NCI-H748 (cell line): ENCODE measurements around the gene TRIM44.
"Not testable (repeated sequence)": the region's sequence is repeated elsewhere in the genome, so short reads cannot be mapped to it uniquely, and the experiment has no call there.

Experiments
- DNase-seq: peaks from one replicate; lab custom pipeline; 2025; ENCODE audit not compliant: unreplicated experiment; lab: John Stamatoyannopoulos, UW

Gene TRIM44

DNA sequence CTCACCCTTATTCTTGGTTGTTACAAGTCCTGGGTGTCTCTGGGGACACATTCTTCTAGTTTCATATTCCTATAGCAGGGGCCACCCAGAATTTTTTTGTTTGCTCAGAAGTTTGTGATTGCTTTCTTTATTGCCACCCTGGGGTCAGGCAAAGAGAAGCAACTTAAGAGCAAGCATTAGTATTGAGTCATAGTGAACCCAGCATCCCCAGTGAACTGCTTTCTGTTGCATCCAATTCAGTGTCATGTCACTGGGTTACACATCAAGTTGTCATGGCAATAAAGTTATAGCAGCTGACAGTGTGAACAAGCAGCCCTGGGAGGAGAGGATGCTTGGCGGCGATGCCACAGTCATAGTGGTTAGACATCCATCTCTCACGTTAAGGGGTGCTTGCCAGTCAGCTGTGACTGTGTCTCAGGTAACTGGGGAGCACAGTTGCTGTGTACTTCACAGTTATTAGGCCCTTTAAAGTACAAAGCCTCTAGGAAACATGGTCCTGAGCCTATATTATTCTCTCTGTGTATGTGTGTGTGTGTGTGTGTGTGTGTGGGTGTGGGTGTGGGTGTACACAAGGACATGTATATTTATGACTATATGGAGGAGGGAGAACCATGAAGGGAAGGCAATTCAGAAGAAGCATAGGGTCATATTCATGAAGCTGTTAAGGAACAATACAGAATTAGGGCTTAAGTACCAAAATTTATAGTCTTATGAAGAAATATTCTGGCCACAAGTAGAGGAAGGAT lies 52.5 kb downstream of the TRIM44 start:
- peak; percentile 38 for DNase-seq

DNA sequence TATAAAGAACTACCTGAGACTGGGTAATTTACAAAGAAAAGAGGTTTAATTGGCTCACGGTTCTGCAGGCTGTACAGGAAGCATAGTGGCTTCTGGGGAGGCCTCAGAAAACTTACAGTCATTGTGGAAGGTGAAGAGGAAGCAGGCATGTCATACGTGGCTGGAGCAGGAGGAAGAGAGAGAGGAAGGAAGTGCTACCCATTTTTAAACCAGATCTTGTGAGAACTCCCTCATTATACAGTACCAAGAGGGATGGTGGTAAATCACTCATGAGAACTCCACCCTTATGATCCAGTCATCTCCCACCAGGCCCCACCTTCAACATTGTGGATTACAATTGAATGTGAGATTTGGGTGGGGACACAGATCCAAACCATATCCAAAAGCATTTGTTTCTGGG lies 53.1 kb downstream of the TRIM44 start:
- not testable (repeated sequence) for DNase-seq

DNA sequence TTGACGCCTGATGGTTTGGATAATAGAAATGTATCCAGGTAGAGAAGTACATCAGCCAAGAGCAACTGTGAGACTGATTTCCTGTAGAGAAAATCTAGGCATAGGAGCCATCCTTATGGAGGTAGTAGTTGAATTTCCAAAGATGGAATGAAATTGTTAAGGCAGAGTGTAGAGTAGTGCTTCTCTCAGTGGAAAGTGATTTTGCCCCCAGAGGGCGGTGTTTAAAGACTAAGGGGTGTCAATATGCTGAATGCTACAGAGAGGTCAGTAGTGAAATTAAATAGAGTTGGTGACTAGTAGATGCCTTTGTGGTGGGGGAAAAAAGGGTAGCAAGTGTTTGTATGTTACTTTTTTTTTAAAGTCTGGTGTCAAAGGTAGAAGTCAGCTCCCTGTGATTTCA lies 54.5 kb downstream of the TRIM44 start:
- peak; percentile 53 for DNase-seq

DNA sequence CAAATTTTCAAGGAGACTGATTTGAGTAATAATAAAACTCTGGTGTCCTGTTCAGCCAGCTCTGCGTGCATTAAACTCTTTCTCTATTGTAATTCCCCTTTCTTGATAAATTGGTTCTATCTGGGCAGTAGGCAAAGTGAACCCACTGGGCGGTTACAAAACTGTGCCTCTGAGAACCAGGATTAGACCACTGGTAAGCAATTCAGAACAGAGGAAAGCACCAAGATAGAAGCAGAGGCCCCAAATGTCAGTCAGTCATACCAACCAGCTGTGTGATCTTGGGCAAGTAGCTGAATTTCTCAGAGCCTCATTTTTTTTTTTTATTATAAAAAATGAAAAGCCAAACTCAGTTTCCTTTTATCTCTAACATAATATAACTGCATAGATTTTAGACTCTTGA lies 54.9 kb downstream of the TRIM44 start:
- DNase-seq: no peak

DNA sequence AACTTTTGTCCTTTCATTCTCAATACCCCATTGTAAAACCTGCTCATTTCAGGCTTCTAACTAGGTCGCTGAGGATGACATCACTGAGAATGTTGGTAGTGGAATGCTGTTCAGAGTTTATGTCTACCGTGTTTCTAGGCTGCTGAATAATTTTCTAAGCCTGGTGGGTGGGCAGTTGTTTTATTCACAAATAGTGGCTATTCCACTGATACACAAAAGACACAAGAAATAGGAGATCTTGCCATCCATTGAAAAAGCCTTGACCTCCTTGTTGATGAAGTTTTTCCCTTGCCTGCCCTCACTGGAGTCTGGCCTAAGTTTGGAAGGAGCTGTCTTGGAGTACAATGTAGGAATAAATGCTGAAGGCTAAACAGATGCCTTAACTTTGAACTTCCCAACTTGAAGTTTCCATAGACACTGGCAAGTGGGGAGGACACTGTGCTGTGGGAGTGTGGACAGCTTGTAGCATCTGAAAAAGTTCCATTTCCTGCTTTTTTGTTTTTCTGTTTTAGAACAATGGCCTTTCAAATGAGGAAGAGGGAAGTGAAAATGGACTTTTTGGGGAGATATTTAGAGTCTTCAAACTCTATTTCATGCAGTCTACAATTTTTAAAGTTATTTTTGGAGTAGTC lies 59.2 kb downstream of the TRIM44 start:
- no peak for DNase-seq

DNA sequence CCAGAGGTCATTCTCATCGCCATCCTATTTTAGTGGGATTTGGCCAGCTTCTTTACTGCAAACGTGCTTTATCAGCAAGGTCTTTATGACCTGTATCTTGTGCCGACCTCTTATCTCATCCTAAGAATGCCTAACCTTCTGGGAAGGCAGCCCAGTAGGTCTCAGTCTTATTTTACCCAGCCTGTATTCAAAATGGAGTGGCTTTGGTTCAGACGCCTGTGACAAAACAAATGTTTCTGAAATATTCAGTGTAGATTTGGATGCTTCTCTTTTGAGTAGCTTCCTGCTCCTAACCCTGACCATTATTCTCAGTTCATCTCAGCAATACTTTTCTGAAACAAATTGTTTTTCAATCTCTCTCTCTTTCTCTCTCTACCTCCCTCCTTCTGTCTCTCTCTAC lies 60.1 kb downstream of the TRIM44 start:
- no peak for DNase-seq

DNA sequence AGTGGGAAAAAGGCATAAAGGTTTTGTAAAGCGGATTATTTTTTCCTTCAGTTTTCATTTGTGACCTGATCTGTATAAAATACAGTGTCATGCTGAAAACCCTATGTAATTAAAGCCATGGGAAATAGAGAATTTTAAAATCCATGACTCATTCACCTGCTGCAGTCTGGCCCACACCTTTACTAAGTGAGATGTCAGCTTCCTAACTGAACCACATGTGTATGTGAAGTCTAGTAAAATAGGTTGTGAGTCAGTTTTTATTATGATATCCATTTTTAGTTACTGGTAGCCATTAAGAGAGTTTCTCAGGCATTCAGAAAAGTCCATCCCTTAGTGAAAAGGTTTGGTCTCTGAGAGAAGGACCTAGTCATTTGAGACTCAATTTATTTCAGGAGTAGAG lies 60.9 kb downstream of the TRIM44 start:
- no peak for DNase-seq

DNA sequence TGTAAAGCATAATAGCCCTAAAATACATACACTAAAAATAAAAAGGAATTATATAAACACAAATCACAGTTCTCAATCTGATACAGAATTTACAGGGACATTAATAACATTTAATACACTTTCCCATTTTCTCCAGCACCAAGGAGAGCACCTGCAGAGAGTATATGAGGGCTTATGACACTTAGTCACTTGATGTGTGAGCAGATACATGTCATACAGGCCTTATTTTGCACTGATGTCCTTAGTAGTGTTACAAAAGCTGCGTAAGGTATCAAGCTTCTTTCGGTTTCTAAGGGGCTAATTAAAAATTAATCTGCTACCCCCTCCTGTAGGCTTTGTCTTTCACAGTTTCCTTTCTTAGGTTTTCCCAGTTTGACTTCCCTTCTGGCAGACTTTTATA lies 61.3 kb downstream of the TRIM44 start:
- no peak for DNase-seq

DNA sequence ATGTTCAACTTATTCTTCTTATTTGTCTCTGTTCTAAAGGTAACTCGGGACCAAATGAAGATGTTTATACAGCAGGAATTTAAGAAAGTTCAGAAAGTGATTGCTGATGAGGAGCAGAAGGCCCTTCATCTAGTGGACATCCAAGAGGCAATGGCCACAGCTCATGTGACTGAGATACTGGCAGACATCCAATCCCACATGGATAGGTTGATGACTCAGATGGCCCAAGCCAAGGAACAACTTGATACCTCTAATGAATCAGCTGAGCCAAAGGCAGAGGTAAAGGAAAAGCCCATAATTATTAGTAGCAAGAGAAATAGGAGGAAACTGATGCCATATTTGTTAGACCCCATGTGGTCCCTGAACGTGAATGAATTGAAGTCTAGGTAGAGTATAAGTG lies 63.3 kb downstream of the TRIM44 start:
- no peak for DNase-seq

DNA sequence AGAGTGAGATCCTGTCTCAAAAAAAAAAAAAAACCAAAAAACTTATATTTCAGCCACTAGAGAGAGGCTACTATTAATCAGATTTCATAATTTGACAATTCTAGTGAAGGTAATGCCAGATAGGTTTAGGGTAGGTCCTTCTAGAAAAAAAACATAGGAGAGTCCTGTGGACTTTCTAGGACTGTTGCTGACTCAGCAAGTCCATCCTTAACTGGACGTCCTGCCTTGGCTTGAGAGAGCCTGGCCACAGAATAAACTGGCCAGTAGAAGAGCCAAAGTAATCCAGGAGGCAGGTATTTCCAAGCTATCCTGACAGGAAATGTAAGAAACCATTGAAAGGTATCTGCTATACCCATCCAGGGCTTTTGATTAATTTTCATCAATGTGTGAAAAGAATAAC lies 64.6 kb downstream of the TRIM44 start:
- no peak for DNase-seq

DNA sequence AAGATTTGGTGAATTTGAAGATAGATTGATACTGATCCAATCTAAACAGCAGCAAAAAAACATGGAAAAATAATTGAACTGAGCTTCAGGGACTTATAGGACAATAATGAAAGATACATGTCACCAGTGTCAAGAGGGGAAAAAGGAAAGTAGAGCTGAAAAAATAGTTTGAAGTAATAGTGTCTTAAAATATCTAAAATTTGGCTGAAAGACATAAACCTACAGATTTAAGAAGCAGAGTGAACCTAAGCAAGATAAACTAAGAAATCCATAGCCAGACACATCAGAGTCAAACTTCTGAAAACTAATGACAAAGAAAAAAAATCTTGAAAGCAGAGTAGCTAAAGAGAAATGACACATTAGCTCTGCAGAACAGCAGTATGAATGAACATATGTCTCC lies 67.7 kb downstream of the TRIM44 start:
- no peak for DNase-seq

DNA sequence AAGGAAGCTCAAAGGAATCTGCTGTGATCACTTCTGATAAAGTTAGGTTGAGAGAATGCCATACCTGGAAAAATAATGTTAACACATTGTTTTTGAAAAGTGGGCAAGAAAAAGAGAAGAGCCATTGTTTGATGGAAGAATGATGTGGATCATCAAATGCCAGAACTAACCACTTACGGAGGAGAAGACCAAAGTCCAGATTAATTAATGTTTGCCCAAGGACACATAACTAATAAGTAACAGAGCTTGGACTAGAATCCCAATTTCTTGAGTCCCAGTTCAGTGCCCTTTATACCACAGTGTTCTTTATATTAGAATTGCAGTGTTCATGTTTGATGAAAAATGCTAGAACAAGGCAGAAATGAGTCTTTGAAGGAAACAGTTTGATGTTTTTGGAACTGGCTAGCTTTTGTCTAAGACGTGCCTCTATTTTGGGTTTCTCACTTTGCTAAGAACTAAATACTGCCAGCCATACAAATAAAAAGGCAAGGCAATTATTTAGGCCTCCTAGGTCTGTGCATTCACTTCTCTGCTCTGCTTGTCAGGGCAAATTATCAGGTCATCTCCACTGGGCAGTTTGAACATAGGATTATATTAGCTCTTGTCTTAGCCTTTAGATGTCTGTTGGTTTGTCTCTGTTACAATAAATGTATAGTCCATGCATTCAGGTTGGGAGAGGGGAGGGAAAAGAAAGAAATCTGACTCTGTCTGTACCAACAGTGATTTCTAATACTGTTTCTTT lies 72.3 kb downstream of the TRIM44 start:
- DNase-seq: peak; percentile 53

DNA sequence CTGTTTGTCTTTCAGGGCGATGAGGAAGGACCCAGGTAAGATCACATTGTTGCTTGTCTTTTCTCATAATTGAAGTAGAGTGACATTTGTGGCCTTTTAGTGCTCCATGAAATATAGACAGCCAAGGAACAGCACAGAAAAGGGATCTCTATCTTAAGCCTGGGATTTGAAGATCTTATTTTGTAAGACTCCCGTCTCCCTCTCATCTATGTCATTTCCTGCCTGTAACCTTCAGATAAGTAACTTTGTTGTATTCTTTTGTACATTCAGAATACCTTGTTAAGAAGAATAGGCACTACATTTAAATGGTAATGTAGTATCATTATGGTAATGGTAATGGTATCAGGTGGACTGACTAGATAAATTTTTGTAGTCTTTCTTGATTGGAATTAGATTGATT lies 72.8 kb downstream of the TRIM44 start:
- DNase-seq: no peak

DNA sequence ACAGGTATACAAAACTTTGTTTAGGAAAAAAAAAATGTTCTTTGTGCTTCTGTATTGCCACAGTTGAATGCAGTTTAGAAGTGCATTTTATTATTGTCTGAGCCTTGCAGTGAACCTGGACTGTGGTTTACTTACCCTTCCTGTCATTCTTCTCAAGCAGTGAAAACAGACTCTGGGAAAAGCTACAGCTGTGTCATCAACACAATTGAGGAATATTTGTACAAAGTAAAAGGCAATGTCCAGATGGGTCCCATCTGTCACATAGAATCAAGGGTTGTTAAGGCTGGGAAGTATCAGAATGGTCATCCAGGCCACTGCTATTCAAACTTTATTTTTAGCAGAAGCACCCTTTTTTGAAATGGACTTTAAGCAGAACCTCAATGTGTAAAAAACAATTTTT lies 73.3 kb downstream of the TRIM44 start:
- peak; percentile 91 for DNase-seq

DNA sequence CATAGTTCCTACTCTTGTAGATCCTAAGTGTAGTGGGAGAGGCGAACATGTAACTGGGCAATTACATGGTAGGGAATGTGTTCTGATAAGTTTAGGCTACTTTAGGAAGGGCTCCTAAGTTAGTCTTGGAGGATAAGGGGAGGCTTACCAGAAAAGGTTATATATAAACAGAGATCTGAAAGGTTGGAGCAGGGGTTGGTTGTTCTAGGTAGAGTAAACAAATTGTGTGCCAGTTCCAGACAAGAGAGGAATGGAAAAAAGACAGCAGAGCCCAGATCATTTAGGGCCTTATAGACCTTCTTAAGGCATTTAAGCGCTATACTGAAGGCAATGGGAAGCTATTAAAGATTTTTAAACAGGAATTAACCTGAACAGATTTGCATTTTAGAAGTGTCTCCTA lies 74.4 kb downstream of the TRIM44 start:
- DNase-seq: no peak

DNA sequence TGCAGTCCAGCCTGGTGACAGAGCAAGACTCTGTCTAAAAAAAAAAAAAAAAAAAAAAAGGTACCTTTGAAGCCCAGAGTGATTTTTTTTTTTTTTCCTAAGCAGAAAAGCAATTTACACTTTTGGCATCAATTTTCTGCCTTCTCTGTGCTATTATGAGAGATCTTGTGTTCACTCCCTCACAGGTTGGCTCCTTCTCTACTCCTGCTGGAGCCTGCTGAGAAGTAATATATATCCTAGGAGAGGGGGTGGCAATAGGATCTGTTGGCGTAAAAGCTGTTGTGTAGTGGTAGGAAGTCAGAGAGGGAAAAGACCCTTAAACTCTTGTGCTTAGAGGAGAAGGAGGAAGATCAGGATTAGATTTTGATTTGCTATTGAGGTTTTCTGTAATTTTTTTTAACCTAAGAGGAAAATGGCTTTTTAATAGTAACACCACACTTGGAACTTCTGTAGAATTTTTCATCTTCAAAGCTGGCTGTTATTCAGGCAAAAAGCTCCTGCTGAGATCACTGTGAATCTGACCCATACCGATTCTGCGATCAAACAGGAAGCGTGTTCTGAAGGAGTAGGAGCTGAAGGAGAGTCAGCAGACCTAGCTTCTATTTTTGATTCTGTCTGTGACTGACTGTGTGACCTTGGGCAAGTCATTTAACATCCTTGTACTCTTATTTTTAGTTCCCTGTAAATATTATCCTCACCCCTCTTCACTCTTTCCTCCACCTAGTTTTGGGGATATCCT lies 77.7 kb downstream of the TRIM44 start:
- peak; percentile 18 for DNase-seq

DNA sequence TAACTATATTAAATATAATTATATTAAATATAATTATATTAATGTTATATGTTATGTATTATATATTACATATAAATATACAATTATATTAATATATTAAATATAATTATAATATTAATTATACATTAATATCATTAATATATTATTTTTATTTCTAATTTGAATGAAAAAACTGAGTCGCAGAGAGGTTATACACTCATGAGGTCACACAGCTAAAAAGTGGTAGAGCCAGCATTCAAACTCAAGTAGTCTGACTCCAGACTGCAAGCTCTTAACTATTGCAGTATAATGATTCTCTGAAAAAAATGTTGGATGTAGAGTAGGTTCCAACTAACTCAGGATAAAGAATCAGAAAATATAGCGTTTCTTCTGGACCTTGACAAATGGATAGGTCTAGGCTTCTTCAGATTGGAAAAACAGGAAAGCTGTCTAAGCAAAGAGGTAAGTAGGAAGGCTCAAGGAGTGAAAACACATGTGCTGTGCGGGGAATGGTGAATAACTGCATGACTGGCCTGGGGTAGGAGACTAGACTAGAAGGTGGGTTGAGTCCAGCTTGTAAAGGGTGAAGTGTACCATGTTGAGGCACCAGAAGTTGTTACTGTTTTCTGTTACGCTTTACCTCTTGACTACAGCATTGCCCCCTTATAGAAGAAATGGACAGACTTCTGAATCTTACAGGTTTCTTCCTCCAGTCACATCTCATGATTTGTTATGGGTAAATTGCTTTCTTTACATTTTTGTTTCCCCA lies 80.3 kb downstream of the TRIM44 start:
- peak; percentile 32 for DNase-seq

DNA sequence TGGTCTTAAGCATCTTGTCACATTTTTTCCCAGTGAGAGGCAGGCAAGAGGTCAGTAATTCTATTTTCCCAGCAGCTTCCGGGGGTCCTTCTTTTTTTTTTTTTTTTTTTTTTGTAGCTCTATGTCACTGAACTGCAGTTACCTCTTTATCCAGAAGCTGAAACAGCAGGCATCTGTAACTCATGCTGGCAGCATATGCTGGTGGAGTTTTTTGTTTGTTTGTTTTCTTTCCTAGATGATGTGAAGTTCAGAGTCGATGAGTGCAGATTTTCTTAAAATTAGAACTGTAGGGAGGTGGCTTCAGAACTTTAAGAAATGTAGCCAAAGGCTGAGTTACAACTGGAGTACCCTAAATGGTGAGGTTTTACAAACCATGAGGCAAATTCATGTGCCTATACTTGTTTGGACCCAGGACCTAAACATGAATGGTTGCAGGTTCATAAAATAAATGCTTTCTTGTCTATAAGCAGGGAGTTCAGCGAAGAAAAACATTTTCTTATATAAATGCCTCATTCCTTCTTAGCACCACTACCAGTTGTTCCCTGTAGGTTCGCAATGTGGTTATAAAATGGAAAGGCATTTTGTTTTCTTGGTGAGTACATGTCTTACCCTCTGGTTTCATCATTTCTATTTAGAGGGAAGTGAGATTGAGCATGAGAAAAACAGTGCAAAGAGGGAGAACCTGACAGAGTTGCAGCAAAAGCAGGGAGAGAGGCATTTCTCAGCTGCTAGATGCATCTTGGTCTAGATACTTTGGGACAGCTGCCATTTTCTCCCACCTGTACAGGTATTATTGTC lies 84.0 kb downstream of the TRIM44 start:
- no peak for DNase-seq

DNA sequence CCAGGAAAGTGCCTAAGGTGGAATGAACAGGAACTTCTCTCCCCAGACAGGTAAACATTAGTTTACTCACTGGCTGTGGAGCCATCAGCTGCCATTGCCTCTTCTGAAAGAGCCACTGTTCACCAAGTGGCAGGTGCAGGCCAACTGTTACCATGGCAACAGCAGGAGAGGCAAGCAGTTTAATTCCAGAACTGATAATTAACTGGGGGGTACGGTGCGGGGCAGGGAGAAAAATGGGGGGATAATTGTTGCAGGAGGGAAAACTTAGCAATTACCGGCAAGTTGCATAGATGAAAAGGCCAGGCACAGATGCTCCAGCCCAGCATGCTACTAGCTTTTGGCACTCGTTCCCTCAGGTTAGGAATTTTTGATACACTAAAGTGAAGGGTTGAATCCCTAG lies 85.1 kb downstream of the TRIM44 start:
- DNase-seq: peak; percentile 99

DNA sequence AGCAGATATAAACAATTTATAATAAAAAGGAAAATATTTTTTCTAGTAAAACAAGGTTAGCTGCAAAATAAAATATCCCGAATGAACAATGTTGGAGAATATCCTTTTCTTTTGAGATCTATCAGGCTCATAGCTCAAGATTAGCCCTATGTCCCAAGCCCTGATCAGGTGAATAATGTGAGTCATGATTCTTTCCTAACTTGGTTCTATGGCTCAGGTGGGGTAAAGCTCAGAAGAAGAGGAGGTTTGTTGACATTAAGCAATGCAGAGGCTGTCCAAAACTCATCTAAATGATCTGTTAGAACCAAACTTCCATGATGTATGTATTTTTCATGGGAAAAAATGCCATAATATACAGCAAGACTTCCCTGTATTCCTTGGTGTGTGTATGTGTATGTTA lies 86.1 kb downstream of the TRIM44 start:
- DNase-seq: no peak
